Measurements from ENCODE around the gene PLOD2.

Gene PLOD2

DNA sequence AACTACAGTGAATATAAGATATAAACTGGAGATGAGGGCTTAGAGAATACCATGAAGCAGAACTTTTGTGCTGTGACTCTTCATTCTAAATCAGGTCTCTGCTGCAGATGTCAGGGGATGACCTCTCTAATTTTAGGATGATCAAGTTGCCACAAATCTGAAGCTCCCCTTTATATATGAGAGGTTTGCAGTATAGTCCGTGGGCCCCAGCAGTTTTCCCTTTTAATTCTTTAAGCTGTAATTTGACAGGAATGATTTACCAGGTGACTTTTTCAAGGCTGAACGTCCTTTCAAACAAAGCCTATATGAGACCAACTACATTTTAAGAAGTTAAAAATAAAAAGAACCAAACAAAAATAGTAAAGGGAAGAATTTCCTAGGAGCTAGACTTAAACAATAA, 4.9 kb upstream of the PLOD2 start:
- DNase-seq, result no peak

- no peak for DNase-seq
These were observed 4.2 kb upstream of the PLOD2 start for GRCh38 chr3:146164971-146165769.

- DNase-seq, result no peak
These were observed 3.5 kb upstream of the PLOD2 start for GRCh38 chr3:146164506-146164905.

- no peak for DNase-seq
These were observed 3.1 kb upstream of the PLOD2 start for GRCh38 chr3:146164071-146164470.

DNA sequence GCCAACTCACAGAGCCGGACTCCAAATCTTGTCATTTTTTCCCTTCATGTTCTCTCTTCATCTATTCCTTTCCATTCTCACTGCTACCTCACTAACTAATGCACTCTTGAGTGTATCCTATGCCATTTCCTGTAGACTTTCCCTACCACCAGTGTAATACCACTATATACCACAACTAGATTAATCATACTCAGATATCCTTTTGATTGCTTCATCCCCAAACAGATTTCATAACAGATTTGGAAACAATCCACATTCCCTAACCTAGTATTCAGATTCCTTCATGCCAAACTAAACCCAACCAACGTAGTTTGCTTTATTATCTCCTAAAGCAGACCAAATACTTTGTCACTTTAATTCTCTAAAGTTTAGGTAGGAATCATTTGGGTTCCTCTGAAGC, 2.6 kb upstream of the PLOD2 start:
- DNase-seq, result no peak

GRCh38 chr3:146162561-146162960, 1.6 kb upstream of the PLOD2 start:
- no peak for DNase-seq

GRCh38 chr3:146161663-146162002, 649 bp upstream of the PLOD2 start:
- DNase-seq, result no peak

GRCh38 chr3:146160321-146160963, 542 bp downstream of the PLOD2 start:
- no peak for DNase-seq

DNA sequence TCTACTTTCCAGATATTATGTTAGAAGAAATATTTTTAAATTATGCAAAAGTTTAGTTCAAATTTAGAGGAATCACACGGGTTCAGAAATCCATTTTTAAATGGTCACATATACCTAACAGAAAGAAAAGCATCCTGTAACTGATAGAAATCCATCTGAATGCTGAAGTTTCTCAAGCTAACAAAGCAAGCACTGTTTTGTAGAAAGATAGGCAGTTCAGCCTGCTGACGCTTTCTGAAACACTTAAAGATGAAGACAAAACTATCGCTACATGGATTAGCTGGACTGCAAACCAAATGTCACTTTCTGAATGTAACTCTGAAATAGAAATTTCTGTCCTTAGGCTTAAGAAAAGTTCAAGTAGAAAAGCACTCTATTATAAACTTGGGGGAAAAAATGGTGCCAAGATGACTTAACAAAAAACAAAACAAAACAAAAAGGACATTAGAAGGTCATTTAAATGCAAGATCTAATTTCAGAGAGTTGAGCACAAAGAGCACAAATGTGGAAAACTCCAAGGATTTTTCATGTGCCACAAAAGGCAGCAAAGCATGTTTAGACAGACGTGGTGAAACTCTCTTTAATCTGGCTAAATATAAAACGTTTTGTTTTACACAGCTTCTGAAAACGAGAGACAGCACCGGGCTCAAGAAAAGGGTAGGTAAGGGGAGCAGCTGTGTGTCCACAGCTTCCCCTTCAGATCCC, 1.2 kb downstream of the PLOD2 start:
- no peak for DNase-seq

- no peak for DNase-seq
These were observed 1.9 kb downstream of the PLOD2 start for GRCh38 chr3:146159037-146159436.

DNA sequence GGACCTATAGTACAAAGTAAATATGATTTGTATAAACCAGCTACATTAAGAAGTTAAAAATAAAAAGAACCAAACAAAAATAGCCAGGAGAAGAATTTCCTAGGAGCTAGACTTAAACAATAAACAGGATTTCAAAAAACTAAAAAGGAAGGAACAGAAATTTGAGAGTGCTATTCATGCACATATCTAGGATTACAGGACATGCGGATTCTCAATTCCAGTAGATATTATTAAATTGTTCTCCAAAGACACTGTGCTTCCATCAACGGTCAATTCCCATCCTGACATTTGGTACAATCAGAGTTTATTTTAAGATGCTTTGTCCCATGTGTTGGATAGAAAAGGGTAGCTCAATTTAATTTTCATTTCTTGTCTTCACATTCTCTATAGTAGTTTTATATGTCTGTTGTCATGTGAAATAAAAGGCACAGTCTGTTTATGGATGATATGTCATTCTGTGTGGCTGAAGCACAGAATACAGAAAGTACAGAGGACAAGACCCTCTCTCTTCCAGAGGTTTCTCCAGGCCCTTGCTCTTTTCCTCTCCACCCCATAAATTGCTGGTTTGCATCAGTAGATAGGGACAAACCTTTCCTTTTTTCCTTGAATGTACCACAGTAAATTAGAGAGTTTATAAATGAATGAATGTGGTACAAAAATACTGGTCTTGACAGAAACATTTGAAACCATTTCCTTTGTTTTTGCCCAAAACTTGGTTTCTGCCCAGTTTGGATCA, 3.5 kb downstream of the PLOD2 start:
- DNase-seq, result no peak

GRCh38 chr3:146156666-146157314, 4.2 kb downstream of the PLOD2 start:
- no peak for DNase-seq

DNA sequence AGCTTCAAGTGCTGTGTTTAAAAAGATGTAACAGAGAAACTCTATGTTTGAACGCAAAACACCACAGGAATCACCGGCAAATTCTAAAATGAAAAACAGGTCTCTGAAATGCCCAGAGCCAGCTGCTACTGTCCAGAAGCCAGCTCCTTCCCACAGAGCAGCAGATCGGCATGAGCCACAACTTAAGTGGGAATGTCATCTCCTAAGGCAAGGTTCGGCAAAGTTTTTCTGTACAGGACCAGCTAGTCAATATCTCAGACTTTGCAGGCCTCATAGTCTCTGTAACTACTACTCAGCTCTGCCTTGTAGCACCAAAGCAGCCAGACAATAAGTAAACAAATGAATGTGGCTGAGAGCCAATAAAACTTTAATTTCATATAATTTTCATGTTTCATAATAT, 4.9 kb downstream of the PLOD2 start:
- no peak for DNase-seq

DNA sequence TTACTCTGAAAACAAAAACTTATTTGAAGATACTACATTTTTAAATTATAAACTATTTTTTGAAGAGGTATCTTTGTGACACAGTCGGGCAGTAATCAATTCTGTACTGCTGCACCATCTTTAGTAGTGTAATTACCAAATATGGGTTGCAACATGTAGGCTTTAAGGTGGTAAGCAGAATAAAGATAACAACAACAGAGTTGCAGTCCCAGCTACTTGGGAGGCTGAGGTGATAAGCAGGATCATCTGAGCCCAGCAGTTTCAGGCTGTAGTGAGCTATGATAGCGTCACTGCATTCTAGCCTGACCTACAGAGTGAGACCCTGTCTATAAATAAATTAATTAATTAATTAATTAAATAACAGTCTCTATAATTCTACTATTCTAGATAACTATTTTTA, 6.0 kb downstream of the PLOD2 start:
- no peak for DNase-seq

DNA sequence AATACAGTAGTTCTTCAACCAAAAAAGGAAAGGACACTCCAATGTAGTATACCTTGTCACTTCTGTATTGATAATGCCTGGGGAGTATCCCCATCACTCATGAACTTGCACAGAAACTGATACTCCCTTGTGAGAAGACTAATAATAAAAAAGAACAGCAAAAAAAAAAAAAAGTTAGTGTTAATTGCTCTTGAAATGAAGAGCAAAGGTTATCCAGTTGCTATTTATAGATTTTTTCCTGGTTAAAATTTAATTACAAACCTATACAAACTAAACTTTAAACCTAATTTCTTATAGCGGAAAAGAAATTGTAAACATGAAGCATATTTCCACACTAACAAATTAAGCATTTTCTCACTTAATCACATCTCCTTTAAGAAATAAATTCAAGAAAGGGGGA, 6.7 kb downstream of the PLOD2 start:
- DNase-seq, result no peak

GRCh38 chr3:146153429-146153828, 7.6 kb downstream of the PLOD2 start:
- no peak for DNase-seq

GRCh38 chr3:146152834-146153233, 8.2 kb downstream of the PLOD2 start:
- DNase-seq, result no peak

- no peak for DNase-seq
These were observed 12.5 kb downstream of the PLOD2 start for GRCh38 chr3:146148468-146148931.

GRCh38 chr3:146145642-146146041, 15.3 kb downstream of the PLOD2 start:
- DNase-seq, result no peak

- DNase-seq, result no peak
These were observed 18.2 kb downstream of the PLOD2 start for GRCh38 chr3:146142757-146143156.

GRCh38 chr3:146139586-146140110, 21.3 kb downstream of the PLOD2 start:
- no peak for DNase-seq

DNA sequence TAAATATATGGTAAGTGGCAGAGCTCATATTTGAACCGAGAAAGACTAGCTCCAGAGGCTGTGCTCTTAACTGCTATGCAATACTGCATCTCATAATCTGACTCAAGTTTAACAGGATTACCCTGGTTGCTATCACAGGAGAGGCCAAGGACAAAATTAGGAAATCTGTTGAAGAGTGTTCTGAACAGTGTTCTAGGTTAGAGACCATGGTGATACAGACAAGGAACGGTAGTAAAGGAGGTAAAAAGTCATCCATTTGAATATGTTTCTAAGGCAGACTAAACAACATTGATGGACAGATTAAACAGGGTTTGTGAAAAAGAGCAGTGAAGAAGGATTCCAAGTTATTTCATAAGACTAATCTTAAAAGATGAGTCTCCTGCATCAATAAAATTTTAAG, 22.1 kb downstream of the PLOD2 start:
- no peak for DNase-seq

DNA sequence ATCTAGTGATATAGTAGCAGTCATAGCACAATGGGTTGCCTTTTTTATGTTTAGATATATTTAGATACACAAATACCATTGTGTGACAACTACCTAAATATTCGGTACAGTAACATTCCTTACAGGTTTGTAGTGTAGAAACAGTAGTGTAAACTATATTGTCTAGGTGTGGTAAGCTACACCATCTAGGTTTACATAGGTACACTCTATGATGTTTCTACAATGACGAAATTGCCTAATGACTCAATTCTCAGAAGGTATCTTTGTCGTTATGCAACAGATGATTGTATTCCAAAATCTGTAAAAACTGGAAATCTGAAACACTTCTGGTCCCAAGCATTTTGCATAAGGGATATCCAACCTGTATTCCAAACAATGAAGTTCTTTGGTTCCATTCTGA, 24.3 kb downstream of the PLOD2 start:
- DNase-seq, result no peak

All from CD4-positive, alpha-beta T cell treated with Interleukin-12 subunit alpha and Interleukin-12 subunit beta, for 1 hour (primary cell).